HG03135 (cell line): ENCODE measurements around the gene LMNTD1.
"Not testable (repeated sequence)": the region's sequence is repeated elsewhere in the genome, so short reads cannot be mapped to it uniquely, and the experiment has no call there.

Experiments
- ATAC-seq: cut with Tn5 transposase; IDR thresholded peaks from one replicate; pipeline ENCODE4 v1.9.1; 2021; ENCODE audit warnings: mild to moderate bottlenecking, moderate library complexity; ENCODE audit not compliant: unreplicated experiment

The LMNTD1 gene

DNA sequence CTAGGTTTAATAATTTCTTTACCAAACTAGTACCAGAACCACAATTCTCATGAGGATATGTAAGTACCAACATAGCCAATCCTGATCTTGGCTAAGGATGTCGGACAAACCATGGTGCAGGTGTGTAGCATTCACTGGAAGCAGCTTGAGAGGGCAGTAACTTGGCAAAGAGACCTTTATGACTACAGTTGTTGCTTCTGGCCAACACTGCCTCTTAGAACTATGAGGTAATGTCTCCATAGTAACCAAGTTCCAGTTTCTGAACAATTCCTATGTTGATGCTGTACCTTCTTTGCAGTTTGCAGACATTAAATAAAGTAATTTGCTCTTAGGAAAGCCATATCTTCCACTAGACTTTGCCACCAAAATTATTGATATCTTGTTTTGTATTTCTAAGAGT, at the start of gene LMNTD1:
TSS of gene LMNTD1 (minus strand) at position 186 of the 400 bp plus-strand sequence. CDS start 324 bp downstream, outside the sequence.
- ATAC-seq: no peak

- no peak for ATAC-seq
Observed at GRCh38 chr12:25598956-25599355, 45.9 kb upstream of the LMNTD1 start.

DNA sequence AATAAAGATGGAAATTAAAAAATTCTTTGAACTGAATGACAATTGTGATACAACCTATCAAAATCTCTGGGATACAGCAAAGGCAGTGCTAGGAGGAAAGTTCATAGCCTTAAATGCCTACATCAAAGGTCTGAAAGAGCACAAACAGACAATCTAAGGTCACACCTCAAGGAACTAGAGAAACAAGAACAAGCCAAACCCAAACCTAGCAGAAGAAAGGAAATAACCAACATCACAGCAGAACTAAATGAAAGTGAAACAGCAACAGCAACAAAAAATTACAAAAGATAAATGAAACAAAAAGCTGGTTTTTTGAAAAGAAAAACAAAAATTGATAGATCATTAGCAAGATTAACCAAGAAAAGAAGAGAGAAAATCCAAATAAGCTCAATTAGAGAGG, 42.4 kb upstream of the LMNTD1 start:
- not testable (repeated sequence) for ATAC-seq

GRCh38 chr12:25594376-25594775, 41.3 kb upstream of the LMNTD1 start:
- no peak for ATAC-seq

GRCh38 chr12:25592725-25593495, 39.8 kb upstream of the LMNTD1 start:
- ATAC-seq: no peak

- ATAC-seq: no peak
Observed at GRCh38 chr12:25591144-25591543, 38.1 kb upstream of the LMNTD1 start.

GRCh38 chr12:25590011-25590721, 37.1 kb upstream of the LMNTD1 start:
- no peak for ATAC-seq

- ATAC-seq: no peak
Observed at GRCh38 chr12:25587346-25587745, 34.3 kb upstream of the LMNTD1 start.

DNA sequence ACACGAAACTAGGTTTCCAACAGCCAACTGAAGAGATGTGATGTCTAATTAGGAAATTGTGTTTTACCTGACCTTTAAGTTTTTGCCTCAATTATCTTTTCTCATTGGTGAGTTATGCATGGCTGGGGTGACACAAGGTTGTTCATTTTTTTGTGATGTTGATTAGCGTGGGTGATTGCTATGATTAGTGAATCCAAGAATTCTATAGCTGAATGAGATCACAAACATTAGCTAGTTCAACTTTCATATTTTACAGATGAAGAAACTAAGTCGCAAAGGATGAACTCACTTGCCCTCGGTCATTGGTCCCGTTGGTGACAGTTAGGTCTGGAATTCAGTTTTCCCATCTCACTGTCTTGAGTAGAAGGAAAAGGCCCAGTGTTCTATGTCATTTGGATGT, 32.6 kb upstream of the LMNTD1 start:
- no peak for ATAC-seq

DNA sequence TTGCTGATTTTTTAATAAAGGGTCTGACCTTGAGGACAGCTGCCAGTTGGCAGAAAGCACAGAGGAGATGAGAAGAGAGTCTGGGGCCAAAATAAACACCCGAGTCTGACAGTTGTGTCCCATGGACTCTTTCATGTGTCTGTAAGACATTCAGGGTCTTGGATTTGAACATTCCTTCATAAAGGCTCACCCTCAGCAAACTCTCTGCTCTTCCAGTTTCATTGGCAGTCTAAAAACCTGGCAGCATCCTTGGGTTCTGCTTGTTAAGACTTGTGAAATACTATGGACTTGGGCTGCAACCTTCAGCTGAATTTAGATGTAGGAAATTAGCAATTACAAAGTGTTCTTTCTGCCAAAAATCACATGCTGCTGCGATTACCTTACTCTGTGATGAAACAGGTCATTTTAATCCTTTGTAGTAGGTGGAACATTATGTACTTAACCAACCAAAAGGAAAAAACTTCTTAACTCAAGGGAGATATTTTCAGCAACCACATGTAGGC, 32.0 kb upstream of the LMNTD1 start:
- ATAC-seq: no peak

DNA sequence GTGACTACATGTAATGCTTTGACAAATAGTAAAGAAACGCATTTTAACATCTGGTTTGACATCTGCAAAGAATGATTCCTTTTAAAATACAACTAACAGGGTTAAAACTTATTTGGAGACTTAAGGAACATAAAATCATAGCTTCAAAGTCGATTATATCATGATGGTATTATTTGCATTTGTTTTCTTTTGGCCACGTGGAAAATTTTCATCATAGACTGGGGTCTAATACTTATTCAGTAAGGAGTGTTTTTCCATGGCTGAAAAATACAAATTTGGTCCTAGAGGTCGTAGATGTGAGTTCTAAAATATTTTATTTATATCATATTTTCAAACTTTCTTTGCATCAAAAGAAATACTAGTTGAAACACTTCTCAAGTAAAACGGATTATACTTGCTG, 31.5 kb upstream of the LMNTD1 start:
- no peak for ATAC-seq

DNA sequence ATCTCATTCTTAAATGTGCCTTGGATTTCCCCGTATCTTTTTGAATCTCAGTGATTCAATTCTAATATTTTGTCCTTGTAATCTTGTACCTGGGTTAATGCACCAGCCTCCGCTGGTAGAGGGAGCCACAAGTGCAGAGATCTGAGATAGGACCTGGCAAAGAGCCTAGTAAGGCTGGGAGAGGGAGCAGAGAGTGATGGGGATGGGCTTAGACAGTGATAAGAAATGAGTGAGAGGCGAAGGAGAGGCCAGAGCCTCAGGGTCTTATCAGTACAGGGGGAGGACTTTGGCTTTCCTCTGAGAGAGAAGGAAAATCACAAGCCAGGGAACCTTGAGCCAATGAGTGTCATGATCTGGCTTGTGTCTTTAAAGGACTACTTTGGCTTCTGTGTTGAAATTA, 30.5 kb upstream of the LMNTD1 start:
- ATAC-seq: no peak

- no peak for ATAC-seq
Observed at GRCh38 chr12:25581067-25581466, 28.0 kb upstream of the LMNTD1 start.

DNA sequence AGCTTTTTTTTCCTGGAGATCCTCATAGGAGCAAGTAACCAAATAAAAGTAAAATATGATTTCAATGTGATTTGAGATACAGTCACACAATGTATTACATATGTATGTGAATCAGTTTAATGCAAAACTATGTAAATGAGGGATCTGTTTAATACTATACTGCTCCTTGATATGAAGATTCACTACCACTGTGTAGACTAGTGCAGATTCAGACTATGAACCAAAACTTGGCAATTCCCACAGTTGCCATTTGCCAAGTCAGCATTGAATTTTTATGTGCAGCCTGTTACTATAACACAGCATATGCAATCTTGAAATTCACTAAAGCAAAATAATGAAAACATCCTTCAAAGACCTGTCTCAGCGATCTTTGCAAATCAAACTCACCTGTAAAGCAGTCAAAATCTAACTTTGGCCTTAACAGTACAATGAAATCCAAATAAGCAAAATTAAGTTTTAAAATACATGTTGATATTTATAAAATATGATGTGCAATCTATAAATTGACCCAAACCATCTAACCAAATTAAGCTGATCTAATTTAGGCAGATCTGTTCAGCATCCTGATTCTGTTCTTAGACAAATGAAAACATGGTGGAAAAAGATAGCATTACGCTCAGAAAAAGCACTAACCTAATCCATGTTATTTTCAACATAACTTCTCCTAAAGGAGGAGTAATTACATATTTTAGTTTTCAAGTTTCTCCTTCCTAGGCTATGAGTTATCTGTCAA, 25.5 kb upstream of the LMNTD1 start:
- ATAC-seq: no peak

GRCh38 chr12:25574761-25575160, 21.7 kb upstream of the LMNTD1 start:
- ATAC-seq: no peak

GRCh38 chr12:25573346-25573745, 20.3 kb upstream of the LMNTD1 start:
- ATAC-seq: no peak

GRCh38 chr12:25570418-25570817, 17.3 kb upstream of the LMNTD1 start:
- ATAC-seq: no peak

- ATAC-seq: no peak
Observed at GRCh38 chr12:25566202-25566949, 13.3 kb upstream of the LMNTD1 start.

- no peak for ATAC-seq
Observed at GRCh38 chr12:25558586-25558985, 5.5 kb upstream of the LMNTD1 start.

- no peak for ATAC-seq
Observed at GRCh38 chr12:25557830-25558436, 4.8 kb upstream of the LMNTD1 start.
